ENCODE data around the gene ZBTB33.

Gene ZBTB33

GRCh38 chrX:120242813-120243212 is 7.8 kb upstream of the ZBTB33 start:
- Histone ChIP-seq H3K4me2 (ENCODE audit: low read length) (no peak overlapping the region), H3K4me3 (ENCODE audit: low read length) (no peak overlapping the region), H2AFZ (ENCODE audit: low read depth, low read length) (no peak overlapping the region), H3K9me3 (ENCODE audit: insufficient read depth, low read length) (no peaks in the 10 kb centered on the region), H3K4me1 (ENCODE audit: low read length) (peaks cover 17% of the 10 kb centered on the region), H3K36me3 (replicated peaks; ENCODE audit: low read depth, low read length) (no peaks in the 10 kb centered on the region), H3K27ac (ENCODE audit: low read length) (no peak overlapping the region), H4K20me1 (ENCODE audit: insufficient read depth, low read length) (no peaks in the 10 kb centered on the region), H3K9ac (ENCODE audit: low read length) (no peak overlapping the region), H3K79me2 (ENCODE audit: low read length) (peaks cover 6% of the 10 kb centered on the region; the same call in 1 of the 2 replicates), H3K27me3 (ENCODE audit: low read depth, low read length) (no peaks in the 10 kb centered on the region)
- no peak for TF ChIP-seq EZH2phosphoT487 (IDR thresholded peaks at IDR 0.05; ENCODE audit: low read depth)
- TF ChIP-seq, protein P1, sequence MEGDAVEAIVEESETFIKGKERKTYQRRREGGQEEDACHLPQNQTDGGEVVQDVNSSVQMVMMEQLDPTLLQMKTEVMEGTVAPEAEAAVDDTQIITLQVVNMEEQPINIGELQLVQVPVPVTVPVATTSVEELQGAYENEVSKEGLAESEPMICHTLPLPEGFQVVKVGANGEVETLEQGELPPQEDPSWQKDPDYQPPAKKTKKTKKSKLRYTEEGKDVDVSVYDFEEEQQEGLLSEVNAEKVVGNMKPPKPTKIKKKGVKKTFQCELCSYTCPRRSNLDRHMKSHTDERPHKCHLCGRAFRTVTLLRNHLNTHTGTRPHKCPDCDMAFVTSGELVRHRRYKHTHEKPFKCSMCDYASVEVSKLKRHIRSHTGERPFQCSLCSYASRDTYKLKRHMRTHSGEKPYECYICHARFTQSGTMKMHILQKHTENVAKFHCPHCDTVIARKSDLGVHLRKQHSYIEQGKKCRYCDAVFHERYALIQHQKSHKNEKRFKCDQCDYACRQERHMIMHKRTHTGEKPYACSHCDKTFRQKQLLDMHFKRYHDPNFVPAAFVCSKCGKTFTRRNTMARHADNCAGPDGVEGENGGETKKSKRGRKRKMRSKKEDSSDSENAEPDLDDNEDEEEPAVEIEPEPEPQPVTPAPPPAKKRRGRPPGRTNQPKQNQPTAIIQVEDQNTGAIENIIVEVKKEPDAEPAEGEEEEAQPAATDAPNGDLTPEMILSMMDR (IDR thresholded peaks at IDR 0.05; ENCODE audit: low read depth, low read length): no peak

DNA sequence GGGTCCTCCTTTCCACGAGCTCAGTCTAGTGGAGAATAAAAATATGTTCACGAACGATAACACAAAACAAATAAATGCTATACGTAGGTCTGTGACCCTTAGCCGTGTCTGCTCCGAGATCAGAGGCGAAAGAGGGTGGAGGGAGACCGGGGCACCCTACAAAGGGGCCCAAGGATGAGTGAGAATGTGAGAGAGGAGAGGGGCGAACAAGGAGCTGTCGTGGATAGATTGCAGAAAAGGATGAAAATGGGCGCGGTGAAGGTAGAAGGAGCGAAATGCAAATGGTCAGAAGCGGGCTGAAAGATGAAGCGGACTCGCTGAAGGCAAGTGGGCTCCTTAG is 6.2 kb upstream of the ZBTB33 start:
- peak overlapping the region; percentile 91 for H3K4me2 ChIP-seq (ENCODE audit: low read length)
- H3K36me3 ChIP-seq (replicated peaks; ENCODE audit: low read depth, low read length): no peaks in the 10 kb centered on the region
- H3K79me2 ChIP-seq (ENCODE audit: low read length): peaks cover 6% of the 10 kb centered on the region; the same call in 1 of the 2 replicates
- peak overlapping the region; percentile 68 for H3K9ac ChIP-seq (ENCODE audit: low read length)
- TF ChIP-seq, protein P1 (IDR thresholded peaks at IDR 0.05; ENCODE audit: low read depth, low read length): no peak
- TF ChIP-seq EZH2phosphoT487 (IDR thresholded peaks at IDR 0.05; ENCODE audit: low read depth): no peak
- H3K9me3 ChIP-seq (ENCODE audit: insufficient read depth, low read length): no peaks in the 10 kb centered on the region
- H2AFZ ChIP-seq (ENCODE audit: low read depth, low read length): peak overlapping the region; percentile 91
- H3K27me3 ChIP-seq (ENCODE audit: low read depth, low read length): no peaks in the 10 kb centered on the region
- H4K20me1 ChIP-seq (ENCODE audit: insufficient read depth, low read length): no peaks in the 10 kb centered on the region
- peaks cover 15% of the 10 kb centered on the region for H3K4me1 ChIP-seq (ENCODE audit: low read length)
- H3K27ac ChIP-seq (ENCODE audit: low read length): no peak overlapping the region
- H3K4me3 ChIP-seq (ENCODE audit: low read length): peak overlapping the region; percentile 94

GRCh38 chrX:120244735-120245498 is 5.7 kb upstream of the ZBTB33 start:
- Histone ChIP-seq H3K9me3 (ENCODE audit: insufficient read depth, low read length) (no peaks in the 10 kb centered on the region), H3K9ac (ENCODE audit: low read length) (peak overlapping the region; percentile 68), H3K4me3 (ENCODE audit: low read length) (peak overlapping the region; percentile 94), H3K27me3 (ENCODE audit: low read depth, low read length) (no peaks in the 10 kb centered on the region), H3K36me3 (replicated peaks; ENCODE audit: low read depth, low read length) (no peaks in the 10 kb centered on the region), H3K79me2 (ENCODE audit: low read length) (peaks cover 6% of the 10 kb centered on the region; the same call in 1 of the 2 replicates), H3K4me2 (ENCODE audit: low read length) (peak overlapping the region; percentile 91), H4K20me1 (ENCODE audit: insufficient read depth, low read length) (no peaks in the 10 kb centered on the region), H3K27ac (ENCODE audit: low read length) (no peak overlapping the region), H3K4me1 (ENCODE audit: low read length) (peaks cover 16% of the 10 kb centered on the region), H2AFZ (ENCODE audit: low read depth, low read length) (peak overlapping the region; percentile 91)
- TF ChIP-seq, protein P1 (IDR thresholded peaks at IDR 0.05; ENCODE audit: low read depth, low read length): no peak
- no peak for TF ChIP-seq EZH2phosphoT487 (IDR thresholded peaks at IDR 0.05; ENCODE audit: low read depth)

DNA sequence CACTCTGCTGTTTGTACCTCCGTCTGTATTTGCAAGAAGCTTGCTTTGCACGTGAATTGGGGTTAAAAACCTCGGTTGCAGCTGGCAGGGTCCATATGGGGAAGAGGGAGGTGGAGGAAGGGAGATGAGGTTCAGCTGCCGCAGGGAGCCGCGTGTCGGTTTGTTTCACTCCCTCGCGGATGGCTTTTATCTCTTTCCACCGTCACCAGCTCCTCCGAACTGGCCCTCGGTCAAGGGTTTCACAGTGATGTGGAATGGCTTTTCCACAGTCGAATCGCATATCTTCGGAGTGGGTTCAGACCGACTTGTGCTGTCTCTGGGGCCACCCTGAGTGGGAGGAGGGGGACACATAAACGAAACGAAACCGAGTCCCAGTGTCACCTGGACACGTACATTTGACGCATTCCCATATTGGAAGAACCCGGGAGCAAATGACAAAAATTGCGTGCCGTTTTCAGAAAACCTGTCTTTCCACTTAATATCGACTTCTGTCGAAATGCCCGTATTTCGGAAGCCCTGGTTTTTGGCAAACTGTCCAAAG is 929 bp downstream of the ZBTB33 start:
- H3K36me3 ChIP-seq (replicated peaks; ENCODE audit: low read depth, low read length): peaks cover 38% of the 10 kb centered on the region
- TF ChIP-seq, protein P1 (IDR thresholded peaks at IDR 0.05; ENCODE audit: low read depth, low read length): no peak
- no peak for TF ChIP-seq EZH2phosphoT487 (IDR thresholded peaks at IDR 0.05; ENCODE audit: low read depth)
- H3K27me3 ChIP-seq (ENCODE audit: low read depth, low read length): no peaks in the 10 kb centered on the region
- H3K27ac ChIP-seq (ENCODE audit: low read length): peak overlapping the region; percentile 86
- peak overlapping the region; percentile 92 for H3K9ac ChIP-seq (ENCODE audit: low read length)
- H3K4me1 ChIP-seq (ENCODE audit: low read length): peaks cover 9% of the 10 kb centered on the region
- H3K4me3 ChIP-seq (ENCODE audit: low read length): peak overlapping the region; percentile 95
- H4K20me1 ChIP-seq (ENCODE audit: insufficient read depth, low read length): peaks cover 17% of the 10 kb centered on the region
- H3K4me2 ChIP-seq (ENCODE audit: low read length): peak overlapping the region; percentile 85
- peaks cover 52% of the 10 kb centered on the region for H3K79me2 ChIP-seq (ENCODE audit: low read length)
- H2AFZ ChIP-seq (ENCODE audit: low read depth, low read length): no peak overlapping the region; the same call in 1 of the 2 replicates
- no peaks in the 10 kb centered on the region for H3K9me3 ChIP-seq (ENCODE audit: insufficient read depth, low read length)

Data from OCI-LY3 (cell line).